OCI-LY7 (cell line): ENCODE measurements around the gene MAT2B.

Experiments used
- CTCF ChIP-seq: fragments of 200-600 bp; sonication (generic); conservative IDR thresholded peaks from 2 replicates; pipeline ENCODE4 v1.5.1; 2014; ENCODE audit warnings: mild to moderate bottlenecking, antibody characterized with exemption, low read length, moderate library complexity, mixed read lengths
- EZH2phosphoT487 ChIP-seq: fragments of 200-600 bp; sonication (generic); IDR thresholded peaks from 2 replicates; pipeline ENCODE4 v1.6.1; 2018; ENCODE audit warnings: low read depth, borderline replicate concordance, mild to moderate bottlenecking, mixed run types, antibody characterized with exemption, low read length, moderate library complexity, mixed read lengths

- TF ChIP-seq CTCF, result no peak
- no peak for TF ChIP-seq EZH2phosphoT487
These were observed 62.4 kb downstream of the MAT2B start for GRCh38 chr5:163567811-163568210.
